ENCODE measurements around the gene CDK16. TPM values are rescaled to one million over a fixed set of nuclear protein-coding genes. Genes with fewer than 3 reads are reported as not detected.

Gene CDK16
- polyA plus RNA-seq, 1 donor (not counting 4 experiments of a cell fraction or from before 2014, with no cell fraction given), result 79.3 TPM

DNA sequence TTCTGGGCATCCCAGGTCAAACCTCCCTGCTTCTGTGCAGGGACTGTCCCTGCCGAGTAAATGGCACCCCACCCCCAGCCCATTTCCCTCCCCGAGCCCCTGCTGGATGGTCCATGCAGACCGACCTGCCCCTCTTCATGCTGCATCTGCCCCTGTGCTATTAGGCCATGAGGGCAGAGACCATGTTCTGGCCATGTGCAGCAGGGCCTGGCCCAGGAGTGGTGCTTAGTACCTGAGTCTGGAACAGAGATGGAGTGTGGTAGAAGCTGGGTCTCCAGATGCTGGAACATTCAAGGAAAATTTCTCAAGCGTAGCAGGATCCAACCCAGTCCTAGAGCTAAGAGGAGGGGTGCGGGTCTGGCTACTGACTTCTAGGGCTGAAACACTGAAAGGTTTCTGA lies 40.1 kb upstream of the CDK16 start:
- no peak for FAIRE-seq
- Histone ChIP-seq H4K20me1 (ENCODE audit: control insufficient read depth, extremely low read depth, insufficient read depth, low read length) (no peaks in the 10 kb centered on the region), H3K9me3 (ENCODE audit: control insufficient read depth, low read depth, low read length) (no peaks in the 10 kb centered on the region), H3K4me2 (ENCODE audit: control insufficient read depth, extremely low read depth, insufficient read depth, low read depth, low read length) (no peak overlapping the region), H3K9me1 (ENCODE audit: control insufficient read depth, extremely low read depth, insufficient read depth, low read length) (no peaks in the 10 kb centered on the region), H3K4me3 (ENCODE audit: control insufficient read depth in 2 of 3, extremely low read depth in 1 of 3, insufficient read depth in 2 of 3, low read depth in 1 of 3, low read length in 3 of 3) (no peak overlapping the region), H3K79me2 (ENCODE audit: control insufficient read depth, insufficient read depth, low read length) (no peaks in the 10 kb centered on the region), H3K9ac (ENCODE audit: control insufficient read depth, extremely low read depth, insufficient read depth, low read length) (no peak overlapping the region), H3K4me1 (ENCODE audit: control insufficient read depth, extremely low read depth, insufficient read depth, low read length) (peaks cover 16% of the 10 kb centered on the region), H2AFZ (ENCODE audit: control insufficient read depth, low read length) (no peak overlapping the region), H3K27me3 (ENCODE audit: control insufficient read depth, extremely low read depth, insufficient read depth, low read length) (no peaks in the 10 kb centered on the region), H3K27ac (ENCODE audit: control insufficient read depth, insufficient read depth, low read length) (peak overlapping the region; percentile 40), H3K36me3 (ENCODE audit: control insufficient read depth in 2 of 2, extremely low read depth in 1 of 2, insufficient read depth in 2 of 2, low read length in 2 of 2) (peaks cover 4 to 16% of the 10 kb centered on the region in 2 experiments)
- dilution Hi-C loops (cut with MboI; ENCODE audit: extremely low pct_ligation_motif_present, low sequenced_read_pairs), result no loop called here
- TF ChIP-seq EZH2 (IDR thresholded peaks at IDR 0.05; ENCODE audit: low read length), result no peak
- no peak for DNase-seq (ENCODE audit: low read depth, low spot score)

DNA sequence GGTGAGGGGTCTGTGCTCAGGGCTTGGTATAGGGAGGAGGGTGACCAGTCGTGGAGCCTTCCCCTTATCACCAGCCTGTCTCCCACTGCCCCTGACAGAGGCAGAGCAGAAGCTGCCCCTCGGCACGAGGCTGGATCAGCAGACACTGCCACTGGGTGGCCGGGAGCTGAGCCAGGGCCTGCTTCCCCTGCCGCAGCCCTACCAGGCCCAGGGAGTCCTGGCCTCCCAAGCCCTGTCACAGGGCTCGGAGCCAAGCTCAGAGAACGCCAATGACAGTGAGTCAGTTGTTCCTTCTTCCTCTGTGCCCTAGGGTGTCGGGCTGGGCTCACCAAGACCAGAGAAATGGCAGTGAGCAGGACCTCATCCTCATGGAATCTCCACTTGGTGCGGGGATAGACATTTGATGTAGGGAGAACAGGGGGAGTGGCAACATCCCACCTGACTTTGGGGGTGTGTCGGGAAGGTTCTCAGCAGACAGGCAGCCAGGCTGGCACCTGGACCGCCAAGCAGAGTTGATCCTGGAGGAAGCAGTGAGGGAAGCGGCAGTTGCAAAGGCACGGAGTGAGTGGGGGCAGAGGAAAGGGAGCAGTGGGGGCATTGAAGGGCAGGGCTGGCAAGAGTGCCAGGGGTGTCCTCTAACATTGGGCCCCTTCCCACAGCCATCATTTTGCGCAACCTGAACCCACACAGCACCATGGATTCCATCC lies 39.1 kb upstream of the CDK16 start:
- no peak overlapping the region for H2AFZ ChIP-seq (ENCODE audit: control insufficient read depth, low read length)
- no peaks in the 10 kb centered on the region for H3K9me3 ChIP-seq (ENCODE audit: control insufficient read depth, low read depth, low read length)
- peaks cover 4 to 16% of the 10 kb centered on the region in 2 experiments for H3K36me3 ChIP-seq (ENCODE audit: control insufficient read depth in 2 of 2, extremely low read depth in 1 of 2, insufficient read depth in 2 of 2, low read length in 2 of 2)
- dilution Hi-C loops (cut with MboI; ENCODE audit: extremely low pct_ligation_motif_present, low sequenced_read_pairs), result no loop called here
- DNase-seq (ENCODE audit: low read depth, low spot score) (no peak), FAIRE-seq (no peak)
- H3K4me1 ChIP-seq (ENCODE audit: control insufficient read depth, extremely low read depth, insufficient read depth, low read length), result peaks cover 16% of the 10 kb centered on the region
- H3K9me1 ChIP-seq (ENCODE audit: control insufficient read depth, extremely low read depth, insufficient read depth, low read length), result no peaks in the 10 kb centered on the region
- peak overlapping the region; percentile 15 for H3K9ac ChIP-seq (ENCODE audit: control insufficient read depth, extremely low read depth, insufficient read depth, low read length)
- H3K27me3 ChIP-seq (ENCODE audit: control insufficient read depth, extremely low read depth, insufficient read depth, low read length), result no peaks in the 10 kb centered on the region
- no peaks in the 10 kb centered on the region for H3K79me2 ChIP-seq (ENCODE audit: control insufficient read depth, insufficient read depth, low read length)
- no peak overlapping the region for H3K4me2 ChIP-seq (ENCODE audit: control insufficient read depth, extremely low read depth, insufficient read depth, low read depth, low read length)
- H3K4me3 ChIP-seq (ENCODE audit: control insufficient read depth in 2 of 3, extremely low read depth in 1 of 3, insufficient read depth in 2 of 3, low read depth in 1 of 3, low read length in 3 of 3), result no peak overlapping the region
- no peak overlapping the region for H3K27ac ChIP-seq (ENCODE audit: control insufficient read depth, insufficient read depth, low read length)
- no peaks in the 10 kb centered on the region for H4K20me1 ChIP-seq (ENCODE audit: control insufficient read depth, extremely low read depth, insufficient read depth, low read length)
- no peak for TF ChIP-seq EZH2 (IDR thresholded peaks at IDR 0.05; ENCODE audit: low read length)
- TF ChIP-seq, protein P1, sequence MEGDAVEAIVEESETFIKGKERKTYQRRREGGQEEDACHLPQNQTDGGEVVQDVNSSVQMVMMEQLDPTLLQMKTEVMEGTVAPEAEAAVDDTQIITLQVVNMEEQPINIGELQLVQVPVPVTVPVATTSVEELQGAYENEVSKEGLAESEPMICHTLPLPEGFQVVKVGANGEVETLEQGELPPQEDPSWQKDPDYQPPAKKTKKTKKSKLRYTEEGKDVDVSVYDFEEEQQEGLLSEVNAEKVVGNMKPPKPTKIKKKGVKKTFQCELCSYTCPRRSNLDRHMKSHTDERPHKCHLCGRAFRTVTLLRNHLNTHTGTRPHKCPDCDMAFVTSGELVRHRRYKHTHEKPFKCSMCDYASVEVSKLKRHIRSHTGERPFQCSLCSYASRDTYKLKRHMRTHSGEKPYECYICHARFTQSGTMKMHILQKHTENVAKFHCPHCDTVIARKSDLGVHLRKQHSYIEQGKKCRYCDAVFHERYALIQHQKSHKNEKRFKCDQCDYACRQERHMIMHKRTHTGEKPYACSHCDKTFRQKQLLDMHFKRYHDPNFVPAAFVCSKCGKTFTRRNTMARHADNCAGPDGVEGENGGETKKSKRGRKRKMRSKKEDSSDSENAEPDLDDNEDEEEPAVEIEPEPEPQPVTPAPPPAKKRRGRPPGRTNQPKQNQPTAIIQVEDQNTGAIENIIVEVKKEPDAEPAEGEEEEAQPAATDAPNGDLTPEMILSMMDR (optimal IDR thresholded peaks at IDR 0.05 in 1 of 3, IDR thresholded peaks at IDR 0.05 in 1 of 3, conservative IDR thresholded peaks at IDR 0.05 in 1 of 3; ENCODE audit: extremely low read depth in 1 of 3, insufficient read depth in 2 of 3, low read length in 3 of 3), result peak in 1 of 3 experiments; percentile 13

DNA sequence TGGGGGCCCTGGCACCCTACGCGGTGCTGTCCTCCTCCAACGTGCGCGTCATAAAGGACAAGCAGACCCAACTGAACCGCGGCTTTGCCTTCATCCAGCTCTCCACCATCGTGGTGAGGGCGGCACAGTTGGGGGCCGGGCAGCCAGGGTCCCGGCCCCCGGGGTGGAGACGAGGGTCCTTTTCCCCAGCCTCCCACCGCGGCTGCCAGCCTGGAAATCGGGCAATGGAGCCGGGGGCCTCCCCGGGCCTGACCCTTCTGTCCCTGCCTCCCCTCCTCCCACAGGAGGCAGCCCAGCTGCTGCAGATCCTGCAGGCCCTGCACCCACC lies 38.6 kb upstream of the CDK16 start:
- Histone ChIP-seq H3K4me2 (ENCODE audit: control insufficient read depth, extremely low read depth, insufficient read depth, low read depth, low read length) (no peak overlapping the region), H3K4me1 (ENCODE audit: control insufficient read depth, extremely low read depth, insufficient read depth, low read length) (peaks cover 16% of the 10 kb centered on the region), H3K9me1 (ENCODE audit: control insufficient read depth, extremely low read depth, insufficient read depth, low read length) (no peaks in the 10 kb centered on the region), H3K27me3 (ENCODE audit: control insufficient read depth, extremely low read depth, insufficient read depth, low read length) (no peaks in the 10 kb centered on the region), H2AFZ (ENCODE audit: control insufficient read depth, low read length) (no peak overlapping the region), H3K9ac (ENCODE audit: control insufficient read depth, extremely low read depth, insufficient read depth, low read length) (no peak overlapping the region), H3K4me3 (ENCODE audit: control insufficient read depth in 2 of 3, extremely low read depth in 1 of 3, insufficient read depth in 2 of 3, low read depth in 1 of 3, low read length in 3 of 3) (no peak overlapping the region), H3K9me3 (ENCODE audit: control insufficient read depth, low read depth, low read length) (no peaks in the 10 kb centered on the region), H4K20me1 (ENCODE audit: control insufficient read depth, extremely low read depth, insufficient read depth, low read length) (no peaks in the 10 kb centered on the region), H3K36me3 (ENCODE audit: control insufficient read depth in 2 of 2, extremely low read depth in 1 of 2, insufficient read depth in 2 of 2, low read length in 2 of 2) (peaks cover 4 to 16% of the 10 kb centered on the region in 2 experiments), H3K79me2 (ENCODE audit: control insufficient read depth, insufficient read depth, low read length) (no peaks in the 10 kb centered on the region), H3K27ac (ENCODE audit: control insufficient read depth, insufficient read depth, low read length) (no peak overlapping the region)
- no peak for TF ChIP-seq EZH2 (IDR thresholded peaks at IDR 0.05; ENCODE audit: low read length)
- TF ChIP-seq, protein P1 (optimal IDR thresholded peaks at IDR 0.05 in 1 of 3, IDR thresholded peaks at IDR 0.05 in 1 of 3, conservative IDR thresholded peaks at IDR 0.05 in 1 of 3; ENCODE audit: extremely low read depth in 1 of 3, insufficient read depth in 2 of 3, low read length in 3 of 3), result no peak
- no peak for FAIRE-seq
- DNase-seq (ENCODE audit: low read depth, low spot score), result no peak
- dilution Hi-C loops (cut with MboI; ENCODE audit: extremely low pct_ligation_motif_present, low sequenced_read_pairs), result no loop called here

Data from keratinocyte (primary cell).